Glutamatergic neuron (in vitro differentiated cells): ENCODE results near the gene NPM1. TPM values are rescaled to one million over a fixed set of nuclear protein-coding genes. Genes with fewer than 3 reads are reported as not detected.
"Not testable (repeated sequence)": the region's sequence is repeated elsewhere in the genome, so short reads cannot be mapped to it uniquely, and the experiment has no call there.

Experiments used
- DNase-seq: peaks from one replicate; pipeline ENCODE4 v3.0.0; 2022
- H3K27ac Mint-ChIP-seq: one replicate; pipeline ENCODE4 v1.8.0; 2020; ENCODE audit warnings: mild to moderate bottlenecking, mixed read lengths, inconsistent platforms; ENCODE audit not compliant: unreplicated experiment
- H3K27me3 Mint-ChIP-seq: one replicate; pipeline ENCODE4 v1.8.0; 2020; ENCODE audit warnings: mild to moderate bottlenecking, moderate library complexity, mixed read lengths, inconsistent platforms; ENCODE audit not compliant: unreplicated experiment
- H3K36me3 Mint-ChIP-seq: one replicate; pipeline ENCODE4 v1.8.0; 2020; ENCODE audit warnings: mild to moderate bottlenecking, mixed read lengths, inconsistent platforms; ENCODE audit not compliant: unreplicated experiment
- H3K4me1 Mint-ChIP-seq: one replicate; pipeline ENCODE4 v1.8.0; 2020; ENCODE audit warnings: mild to moderate bottlenecking, low read depth, mixed read lengths, inconsistent platforms; ENCODE audit not compliant: unreplicated experiment
- H3K4me3 Mint-ChIP-seq: one replicate; pipeline ENCODE4 v1.8.0; 2020; ENCODE audit warnings: mild to moderate bottlenecking, mixed read lengths, inconsistent platforms; ENCODE audit not compliant: unreplicated experiment
- H3K9me3 Mint-ChIP-seq: one replicate; pipeline ENCODE4 v1.8.0; 2020; ENCODE audit warnings: mild to moderate bottlenecking, moderate library complexity, mixed read lengths, inconsistent platforms; ENCODE audit not compliant: unreplicated experiment
- total RNA-seq: library from RNA; stranded (reverse); fragmentation: NEBNext Ultra II Directional; extraction: Animal tissue kit (Norgen Biotek cat#: 25700); gene quantifications from one replicate; pipeline ENCODE4 v1.2.1, GENCODE V29; 2021; ENCODE audit not compliant: unreplicated experiment
- TF ChIP-seq, protein P1 (sequence below): fragments of 200-600 bp; sonication (generic); IDR thresholded peaks from one replicate; pipeline ENCODE4 v1.5.0; 2021; ENCODE audit not compliant: partially characterized antibody, unreplicated experiment

The NPM1 gene
- total RNA-seq, 1 donor from 2014 or later = 600 TPM

DNA sequence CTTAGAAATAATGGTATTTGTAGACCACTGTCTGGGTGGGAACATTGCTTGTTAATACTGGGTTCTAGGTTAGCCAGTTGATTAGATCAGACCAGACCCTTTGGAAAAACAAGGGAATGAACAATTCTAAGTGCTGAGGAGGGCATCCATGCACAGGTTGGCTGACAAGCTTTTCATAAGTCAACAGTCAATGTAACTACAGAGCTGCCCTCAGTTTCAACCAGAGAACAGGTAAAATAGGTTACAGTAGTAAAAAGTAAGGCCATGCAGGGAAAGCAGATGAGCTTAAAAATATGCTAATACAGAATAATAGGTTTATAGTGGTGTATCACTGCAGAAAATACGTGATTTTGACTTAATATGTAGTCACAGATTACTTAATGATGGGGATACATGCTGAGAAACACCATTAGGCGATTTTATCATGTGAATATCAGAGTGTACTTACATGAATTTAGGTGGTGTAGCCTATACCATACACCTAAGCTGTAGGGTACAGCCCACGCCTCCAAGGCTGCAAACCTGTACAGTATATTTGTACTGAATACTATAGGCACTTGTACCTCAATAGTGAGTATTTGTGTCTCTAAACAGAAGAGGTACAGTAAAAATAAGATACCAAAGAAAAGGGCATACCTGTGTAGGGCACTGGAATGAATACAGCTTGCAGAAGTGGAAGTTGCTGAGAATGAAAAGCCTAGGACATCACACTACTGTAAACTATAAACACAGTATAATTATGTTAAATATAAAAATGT, 25.7 kb downstream of the NPM1 start:
- H3K27ac Mint-ChIP-seq = no peak overlapping the region
- H3K27me3 Mint-ChIP-seq = no peaks in the 10 kb centered on the region
- no peaks in the 10 kb centered on the region for H3K36me3 Mint-ChIP-seq
- no peaks in the 10 kb centered on the region for H3K4me1 Mint-ChIP-seq
- DNase-seq = no peak
- H3K9me3 Mint-ChIP-seq = peaks cover 3% of the 10 kb centered on the region
- no peak overlapping the region for H3K4me3 Mint-ChIP-seq
- TF ChIP-seq, protein P1, sequence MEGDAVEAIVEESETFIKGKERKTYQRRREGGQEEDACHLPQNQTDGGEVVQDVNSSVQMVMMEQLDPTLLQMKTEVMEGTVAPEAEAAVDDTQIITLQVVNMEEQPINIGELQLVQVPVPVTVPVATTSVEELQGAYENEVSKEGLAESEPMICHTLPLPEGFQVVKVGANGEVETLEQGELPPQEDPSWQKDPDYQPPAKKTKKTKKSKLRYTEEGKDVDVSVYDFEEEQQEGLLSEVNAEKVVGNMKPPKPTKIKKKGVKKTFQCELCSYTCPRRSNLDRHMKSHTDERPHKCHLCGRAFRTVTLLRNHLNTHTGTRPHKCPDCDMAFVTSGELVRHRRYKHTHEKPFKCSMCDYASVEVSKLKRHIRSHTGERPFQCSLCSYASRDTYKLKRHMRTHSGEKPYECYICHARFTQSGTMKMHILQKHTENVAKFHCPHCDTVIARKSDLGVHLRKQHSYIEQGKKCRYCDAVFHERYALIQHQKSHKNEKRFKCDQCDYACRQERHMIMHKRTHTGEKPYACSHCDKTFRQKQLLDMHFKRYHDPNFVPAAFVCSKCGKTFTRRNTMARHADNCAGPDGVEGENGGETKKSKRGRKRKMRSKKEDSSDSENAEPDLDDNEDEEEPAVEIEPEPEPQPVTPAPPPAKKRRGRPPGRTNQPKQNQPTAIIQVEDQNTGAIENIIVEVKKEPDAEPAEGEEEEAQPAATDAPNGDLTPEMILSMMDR = no peak

DNA sequence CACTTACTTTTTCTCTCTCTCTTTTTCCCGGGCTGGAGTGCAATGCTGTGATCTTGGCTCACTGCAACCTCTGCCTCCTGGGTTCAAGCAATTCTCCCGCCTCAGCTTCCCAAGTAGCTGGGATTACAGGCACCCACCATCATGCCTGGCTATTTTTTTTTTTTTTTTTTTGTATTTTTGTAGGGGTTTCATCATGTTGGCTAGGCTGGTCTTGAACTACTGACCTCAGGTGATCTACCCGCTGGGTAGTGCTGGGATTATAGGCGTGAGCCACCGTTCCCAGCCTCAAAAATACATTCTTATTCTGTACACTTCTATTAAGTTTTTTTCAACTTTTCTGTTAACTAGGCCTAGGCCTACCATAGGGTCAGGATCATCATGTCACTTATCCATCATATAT, 26.3 kb downstream of the NPM1 start:
- not testable (repeated sequence) for DNase-seq, H3K4me3 Mint-ChIP-seq, H3K36me3 Mint-ChIP-seq, H3K9me3 Mint-ChIP-seq, H3K27me3 Mint-ChIP-seq, H3K4me1 Mint-ChIP-seq, H3K27ac Mint-ChIP-seq

- TF ChIP-seq, protein P1 = no peak
- Mint-ChIP-seq H3K27me3 (no peaks in the 10 kb centered on the region), H3K4me3 (no peak overlapping the region), H3K9me3 (peaks cover 5% of the 10 kb centered on the region), H3K27ac (no peak overlapping the region), H3K36me3 (no peaks in the 10 kb centered on the region), H3K4me1 (peaks cover 2% of the 10 kb centered on the region)
- DNase-seq = no peak
Measured at GRCh38 chr5:171415115-171415730, 27.6 kb downstream of the NPM1 start.

GRCh38 chr5:171416160-171417049, 28.8 kb downstream of the NPM1 start:
- no peaks in the 10 kb centered on the region for H3K27me3 Mint-ChIP-seq
- no peaks in the 10 kb centered on the region for H3K36me3 Mint-ChIP-seq
- H3K4me3 Mint-ChIP-seq = no peak overlapping the region
- H3K27ac Mint-ChIP-seq = no peak overlapping the region
- DNase-seq = no peak
- H3K4me1 Mint-ChIP-seq = peaks cover 2% of the 10 kb centered on the region
- H3K9me3 Mint-ChIP-seq = peaks cover 9% of the 10 kb centered on the region
- TF ChIP-seq, protein P1 = no peak

GRCh38 chr5:171418316-171418981, 30.8 kb downstream of the NPM1 start:
- Mint-ChIP-seq H3K9me3 (peaks cover 14% of the 10 kb centered on the region), H3K36me3 (no peaks in the 10 kb centered on the region), H3K4me3 (peak overlapping the region; percentile 82), H3K27me3 (peaks cover 5% of the 10 kb centered on the region), H3K4me1 (peaks cover 13% of the 10 kb centered on the region), H3K27ac (peak overlapping the region; percentile 48)
- DNase-seq = peak; percentile 92
- TF ChIP-seq, protein P1 = peak; percentile 93
